ENCODE measurements around the gene WWTR1. TPM values are rescaled to one million over a fixed set of nuclear protein-coding genes. Genes with fewer than 3 reads are reported as not detected.

Gene WWTR1
- total RNA-seq, 2 donors from 2014 or later = 17.3 to 18.5 TPM

DNA sequence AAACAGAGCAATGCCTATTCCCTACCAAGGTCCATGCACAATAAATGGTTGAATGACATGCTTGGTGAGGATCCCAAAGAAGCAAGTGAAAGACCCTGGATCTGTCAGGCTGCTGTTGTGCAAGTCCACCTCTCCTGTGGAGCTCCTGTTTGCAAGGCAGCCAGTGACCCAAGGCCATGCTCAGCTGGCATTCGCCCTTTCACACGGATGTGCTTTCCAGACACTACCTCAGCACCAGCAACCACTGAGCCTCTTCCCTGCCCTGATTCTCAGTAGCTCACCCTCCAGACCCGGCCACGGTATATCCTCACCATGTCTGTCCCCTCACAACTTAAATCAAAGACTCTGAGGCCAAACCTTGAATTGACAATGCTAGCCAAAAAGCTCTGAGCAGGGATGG, 23.3 kb downstream of the WWTR1 start:
- 93% methylated on average over 4 of the region's 4 CpGs; no CpG with 5 or more reads in 1 of the 2 experiments for WGBS, 2 experiments (ENCODE audit: insufficient coverage in 1 of 2, insufficient read length in 1 of 2)
- Mint-ChIP-seq H3K36me3 (ENCODE audit: low read depth) (peaks cover 10% of the 10 kb centered on the region), H3K4me1 (peaks cover 29% of the 10 kb centered on the region), H3K9me3 (no peaks in the 10 kb centered on the region), H3K27ac (no peak overlapping the region), H3K27me3 (ENCODE audit: insufficient read depth) (no peaks in the 10 kb centered on the region), H3K4me3 (no peak overlapping the region)
- Histone ChIP-seq H3K27me3 (ENCODE audit: control insufficient read depth, insufficient read depth, low read length, poor library complexity, severe bottlenecking) (no peaks in the 10 kb centered on the region), H3K27ac (ENCODE audit: low read depth, low read length) (no peak overlapping the region), H3K9ac (ENCODE audit: extremely low read depth, low read length, poor library complexity, severe bottlenecking) (no peak overlapping the region), H3K9me3 (ENCODE audit: control insufficient read depth, low read length) (no peaks in the 10 kb centered on the region), H3K36me3 (ENCODE audit: control insufficient read depth, insufficient read depth, low read length) (peaks cover 17% of the 10 kb centered on the region), H3K4me1 (ENCODE audit: control insufficient read depth, insufficient read depth, low read length) (no peaks in the 10 kb centered on the region), H3K4me3 (ENCODE audit: low read length) (no peak overlapping the region)
- TF ChIP-seq, protein P1, sequence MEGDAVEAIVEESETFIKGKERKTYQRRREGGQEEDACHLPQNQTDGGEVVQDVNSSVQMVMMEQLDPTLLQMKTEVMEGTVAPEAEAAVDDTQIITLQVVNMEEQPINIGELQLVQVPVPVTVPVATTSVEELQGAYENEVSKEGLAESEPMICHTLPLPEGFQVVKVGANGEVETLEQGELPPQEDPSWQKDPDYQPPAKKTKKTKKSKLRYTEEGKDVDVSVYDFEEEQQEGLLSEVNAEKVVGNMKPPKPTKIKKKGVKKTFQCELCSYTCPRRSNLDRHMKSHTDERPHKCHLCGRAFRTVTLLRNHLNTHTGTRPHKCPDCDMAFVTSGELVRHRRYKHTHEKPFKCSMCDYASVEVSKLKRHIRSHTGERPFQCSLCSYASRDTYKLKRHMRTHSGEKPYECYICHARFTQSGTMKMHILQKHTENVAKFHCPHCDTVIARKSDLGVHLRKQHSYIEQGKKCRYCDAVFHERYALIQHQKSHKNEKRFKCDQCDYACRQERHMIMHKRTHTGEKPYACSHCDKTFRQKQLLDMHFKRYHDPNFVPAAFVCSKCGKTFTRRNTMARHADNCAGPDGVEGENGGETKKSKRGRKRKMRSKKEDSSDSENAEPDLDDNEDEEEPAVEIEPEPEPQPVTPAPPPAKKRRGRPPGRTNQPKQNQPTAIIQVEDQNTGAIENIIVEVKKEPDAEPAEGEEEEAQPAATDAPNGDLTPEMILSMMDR (conservative IDR thresholded peaks at IDR 0.05) = no peak
- no peak for DNase-seq

DNA sequence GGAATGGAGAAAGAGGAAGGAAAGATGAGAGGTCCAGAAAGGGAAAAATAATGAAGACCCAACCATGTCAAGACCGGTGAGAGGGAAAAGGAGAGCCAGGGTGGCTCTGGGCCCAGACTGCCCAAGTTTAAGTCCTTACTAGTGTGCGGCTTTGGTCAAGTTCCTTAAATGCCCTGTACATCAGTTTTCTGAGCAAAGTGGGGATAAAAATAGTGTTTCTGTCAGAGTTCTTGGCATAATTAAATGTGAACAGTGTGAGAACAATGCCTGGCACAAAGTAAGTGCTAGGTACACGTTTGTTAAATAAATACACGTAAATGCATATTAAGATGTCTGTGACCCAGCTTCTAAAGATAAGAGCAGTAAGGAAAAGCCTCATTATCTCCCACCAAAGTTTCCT, 23.8 kb downstream of the WWTR1 start:
- Mint-ChIP-seq H3K27ac (no peak overlapping the region), H3K27me3 (ENCODE audit: insufficient read depth) (no peaks in the 10 kb centered on the region), H3K36me3 (ENCODE audit: low read depth) (peaks cover 10% of the 10 kb centered on the region), H3K4me3 (no peak overlapping the region), H3K9me3 (no peaks in the 10 kb centered on the region), H3K4me1 (peaks cover 29% of the 10 kb centered on the region)
- no peak overlapping the region for H3K9ac ChIP-seq (ENCODE audit: extremely low read depth, low read length, poor library complexity, severe bottlenecking)
- no peak overlapping the region for H3K27ac ChIP-seq (ENCODE audit: low read depth, low read length)
- peaks cover 17% of the 10 kb centered on the region for H3K36me3 ChIP-seq (ENCODE audit: control insufficient read depth, insufficient read depth, low read length)
- WGBS, 2 experiments (ENCODE audit: insufficient coverage in 1 of 2, insufficient read length in 1 of 2) = 90 to 94% methylated on average over 4 of the region's 4 CpGs
- H3K4me3 ChIP-seq (ENCODE audit: low read length) = no peak overlapping the region
- H3K4me1 ChIP-seq (ENCODE audit: control insufficient read depth, insufficient read depth, low read length) = no peaks in the 10 kb centered on the region
- H3K27me3 ChIP-seq (ENCODE audit: control insufficient read depth, insufficient read depth, low read length, poor library complexity, severe bottlenecking) = no peaks in the 10 kb centered on the region
- DNase-seq = no peak
- TF ChIP-seq, protein P1 (conservative IDR thresholded peaks at IDR 0.05) = no peak
- no peaks in the 10 kb centered on the region for H3K9me3 ChIP-seq (ENCODE audit: control insufficient read depth, low read length)

DNA sequence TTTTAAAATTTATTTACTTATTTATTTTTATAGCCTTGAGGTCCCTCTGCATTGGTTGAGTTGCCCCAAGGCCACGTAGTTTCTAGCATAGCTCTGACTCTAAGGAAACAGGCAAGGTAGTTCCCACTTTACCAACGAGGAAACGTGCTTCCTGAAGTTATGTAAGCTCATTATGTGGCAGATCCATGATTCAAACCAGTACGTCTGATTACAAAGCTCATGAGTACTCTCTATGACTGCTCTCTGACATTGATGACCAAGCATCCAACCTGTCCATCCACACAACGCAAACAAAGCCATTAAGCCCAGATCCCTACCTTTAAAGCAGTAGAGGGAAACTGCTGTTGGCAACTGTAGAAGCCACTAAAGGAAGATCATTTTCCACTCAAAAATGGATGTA, 25.6 kb downstream of the WWTR1 start:
- no peak for DNase-seq
- Mint-ChIP-seq H3K4me3 (no peak overlapping the region), H3K4me1 (peaks cover 29% of the 10 kb centered on the region), H3K27me3 (ENCODE audit: insufficient read depth) (no peaks in the 10 kb centered on the region), H3K27ac (no peak overlapping the region), H3K9me3 (no peaks in the 10 kb centered on the region), H3K36me3 (ENCODE audit: low read depth) (peaks cover 10% of the 10 kb centered on the region)
- WGBS, 2 experiments (ENCODE audit: insufficient coverage in 1 of 2, insufficient read length in 1 of 2) = 95 to 100% methylated on average over 4 to 5 of the region's 5 CpGs
- TF ChIP-seq, protein P1 (conservative IDR thresholded peaks at IDR 0.05) = no peak
- peaks cover 17% of the 10 kb centered on the region for H3K36me3 ChIP-seq (ENCODE audit: control insufficient read depth, insufficient read depth, low read length)
- no peaks in the 10 kb centered on the region for H3K27me3 ChIP-seq (ENCODE audit: control insufficient read depth, insufficient read depth, low read length, poor library complexity, severe bottlenecking)
- no peak overlapping the region for H3K4me3 ChIP-seq (ENCODE audit: low read length)
- no peaks in the 10 kb centered on the region for H3K9me3 ChIP-seq (ENCODE audit: control insufficient read depth, low read length)
- H3K27ac ChIP-seq (ENCODE audit: low read depth, low read length) = no peak overlapping the region
- no peak overlapping the region for H3K9ac ChIP-seq (ENCODE audit: extremely low read depth, low read length, poor library complexity, severe bottlenecking)
- H3K4me1 ChIP-seq (ENCODE audit: control insufficient read depth, insufficient read depth, low read length) = no peaks in the 10 kb centered on the region

Data from endodermal cell (in vitro differentiated cells).